ENCODE data around the gene COG4. TPM values are rescaled to one million over a fixed set of nuclear protein-coding genes. Genes with fewer than 3 reads are reported as not detected.

The COG4 gene
- total RNA-seq, 2 donors from 2014 or later: 29.3 to 39.1 TPM

GRCh38 chr16:70490261-70490660, 33.1 kb downstream of the COG4 start:
- DNase-seq (ENCODE audit: low spot score): peak; percentile 49
- intact Hi-C loops (cut with DNase I): no loop called here

GRCh38 chr16:70484867-70485266, 38.5 kb downstream of the COG4 start:
- intact Hi-C loops (cut with DNase I): no loop called here
- DNase-seq (ENCODE audit: low spot score): no peak

GRCh38 chr16:70483426-70483825, 39.9 kb downstream of the COG4 start:
- intact Hi-C loops (cut with DNase I): no loop called here
- DNase-seq (ENCODE audit: low spot score): no peak

DNA sequence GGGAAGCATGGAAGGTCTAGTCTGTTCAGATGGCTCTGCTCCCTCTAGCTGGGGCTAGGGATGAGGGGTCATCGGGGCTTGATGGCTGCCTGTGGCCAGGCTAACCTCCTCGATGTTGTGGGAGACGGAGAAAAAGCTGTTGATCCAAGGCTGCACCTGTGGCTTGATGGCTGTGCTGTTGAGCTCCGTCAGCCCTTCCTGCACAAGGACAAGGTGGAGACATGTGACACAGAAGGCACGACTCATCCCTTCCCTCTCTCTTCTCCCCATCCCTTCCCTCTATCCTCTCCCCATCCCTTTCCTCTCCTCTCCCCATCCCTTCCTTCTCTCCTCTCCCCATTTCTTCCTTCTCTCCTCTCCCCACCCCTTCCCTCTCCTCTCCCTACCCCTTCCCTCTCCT, 40.7 kb downstream of the COG4 start:
- no peak for DNase-seq (ENCODE audit: low spot score)
- intact Hi-C loops (cut with DNase I): no loop called here

GRCh38 chr16:70481929-70482536, 41.3 kb downstream of the COG4 start:
- no peak for DNase-seq (ENCODE audit: low spot score)
- intact Hi-C loops (cut with DNase I): no loop called here

DNA sequence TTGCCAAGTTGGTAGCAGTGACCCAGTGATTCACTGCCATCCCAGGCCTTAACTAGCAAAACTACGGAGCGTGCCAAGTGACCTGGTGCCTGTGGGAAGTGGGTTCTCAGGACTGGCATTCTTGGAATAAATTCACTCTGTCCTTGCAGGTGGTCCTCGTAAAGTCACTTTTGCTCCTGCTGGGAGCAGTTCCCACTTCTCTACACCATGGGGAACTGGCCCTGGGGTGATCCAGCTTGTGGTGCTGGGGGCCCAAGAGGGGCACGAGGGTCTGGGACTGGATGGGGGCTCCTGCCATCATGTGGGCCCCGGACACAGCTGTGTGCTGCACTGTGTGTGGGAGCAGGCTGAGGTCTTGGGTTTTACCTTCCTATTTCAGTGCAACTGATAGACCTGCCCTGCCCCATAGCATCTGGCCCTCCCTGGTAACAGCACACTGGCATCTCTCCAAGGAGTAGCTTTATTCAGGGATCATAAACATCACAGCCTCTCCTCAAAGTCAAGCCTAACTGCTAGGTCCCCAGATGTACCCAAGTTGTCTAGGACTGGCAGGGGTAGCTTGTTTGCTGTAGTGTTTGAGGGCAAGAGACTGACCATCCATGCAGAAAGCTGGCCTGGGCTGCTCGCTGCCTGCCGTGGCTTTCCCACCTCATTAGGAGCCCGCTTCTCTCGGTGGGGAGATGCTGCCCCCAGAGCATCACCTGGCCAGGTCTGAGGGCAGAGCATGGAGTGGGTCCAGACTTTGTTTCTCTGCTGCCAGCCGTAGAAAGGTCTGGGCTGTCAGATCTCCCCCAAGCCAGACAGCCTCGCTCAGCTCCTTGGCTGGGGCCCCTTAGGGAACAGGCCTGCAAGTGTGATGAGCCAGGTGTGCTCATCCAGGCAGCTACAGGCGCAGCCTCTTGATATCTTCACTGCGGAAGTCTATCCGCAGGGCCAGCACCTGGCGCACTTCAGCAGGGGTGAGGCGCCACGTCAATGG, 42.9 kb downstream of the COG4 start:
- no peak for DNase-seq (ENCODE audit: low spot score)
- intact Hi-C loops (cut with DNase I): no loop called here

GRCh38 chr16:70478912-70479341, 44.4 kb downstream of the COG4 start:
- no peak for DNase-seq (ENCODE audit: low spot score)
- intact Hi-C loops (cut with DNase I): no loop called here

DNA sequence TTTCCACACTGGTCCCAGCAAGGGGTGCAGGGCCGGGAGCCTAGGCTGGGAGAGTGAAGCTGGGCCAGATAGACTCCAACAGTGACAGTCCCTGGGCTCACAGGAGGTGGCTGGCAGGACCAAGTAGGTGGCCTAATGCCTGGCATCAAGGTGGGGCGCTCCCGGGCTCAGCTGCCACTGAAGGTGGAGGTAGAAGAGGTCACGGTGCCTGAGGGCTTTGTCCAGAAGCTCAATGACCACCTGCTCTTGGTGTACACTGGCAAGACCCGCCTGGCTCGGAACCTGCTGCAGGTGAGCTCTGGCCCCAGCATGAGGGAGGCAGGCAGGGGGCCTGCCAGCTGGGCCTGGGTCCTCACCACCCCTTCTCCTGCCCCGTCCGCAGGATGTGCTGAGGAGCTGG, 45.2 kb downstream of the COG4 start:
- intact Hi-C loops (cut with DNase I): no loop called here
- no peak for DNase-seq (ENCODE audit: low spot score)

DNA sequence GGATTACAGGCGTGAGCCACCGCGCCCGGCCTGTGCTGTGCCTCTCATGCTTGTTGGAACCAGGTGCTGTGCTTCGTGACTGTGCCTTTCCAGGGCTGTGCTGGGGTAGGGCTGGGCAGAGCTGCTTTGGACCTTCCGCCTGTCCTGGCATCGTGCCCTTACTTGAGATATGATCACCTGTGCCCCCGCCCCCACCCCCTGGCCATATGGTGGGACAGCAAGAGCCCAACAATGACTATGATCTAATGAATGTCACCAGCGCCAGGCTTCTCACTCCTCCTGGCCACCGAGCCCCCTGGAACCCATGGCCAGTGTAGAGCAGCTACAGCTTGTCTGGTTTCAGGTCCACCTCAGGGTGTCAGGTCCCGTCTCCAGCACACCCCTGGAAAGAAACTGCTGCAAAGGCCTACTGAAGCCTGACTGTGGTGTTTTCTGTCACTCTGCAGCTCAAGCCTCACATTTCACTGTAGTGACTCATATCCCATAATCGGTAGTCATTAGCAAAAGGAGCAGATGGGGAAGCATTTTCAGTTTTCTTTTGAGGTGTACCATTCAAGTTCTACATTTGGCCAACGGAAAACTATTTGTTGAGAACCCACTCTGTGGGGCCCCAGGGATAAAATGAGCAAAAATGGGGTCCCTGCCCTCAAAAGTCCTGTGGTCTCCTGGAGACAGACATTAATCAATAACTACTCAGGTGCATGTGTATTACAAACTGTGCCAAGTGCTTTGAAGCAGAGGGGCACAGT, 46.9 kb downstream of the COG4 start:
- intact Hi-C loops (cut with DNase I): no loop called here
- no peak for DNase-seq (ENCODE audit: low spot score)

- intact Hi-C loops (cut with DNase I): no loop called here
These were observed 48.1 kb downstream of the COG4 start for GRCh38 chr16:70475054-70475871.

GRCh38 chr16:70474320-70475053, 48.9 kb downstream of the COG4 start:
- DNase-seq (ENCODE audit: low spot score): no peak
- intact Hi-C loops (cut with DNase I): no loop called here

More at GRCh38 chr16:70475054-70475871, 48.1 kb downstream of the COG4 start:
- no peak for DNase-seq (ENCODE audit: low spot score)

- intact Hi-C loops (cut with DNase I): no loop called here
- no peak for DNase-seq (ENCODE audit: low spot score)
These were observed 49.7 kb downstream of the COG4 start for GRCh38 chr16:70473446-70474319.

DNA sequence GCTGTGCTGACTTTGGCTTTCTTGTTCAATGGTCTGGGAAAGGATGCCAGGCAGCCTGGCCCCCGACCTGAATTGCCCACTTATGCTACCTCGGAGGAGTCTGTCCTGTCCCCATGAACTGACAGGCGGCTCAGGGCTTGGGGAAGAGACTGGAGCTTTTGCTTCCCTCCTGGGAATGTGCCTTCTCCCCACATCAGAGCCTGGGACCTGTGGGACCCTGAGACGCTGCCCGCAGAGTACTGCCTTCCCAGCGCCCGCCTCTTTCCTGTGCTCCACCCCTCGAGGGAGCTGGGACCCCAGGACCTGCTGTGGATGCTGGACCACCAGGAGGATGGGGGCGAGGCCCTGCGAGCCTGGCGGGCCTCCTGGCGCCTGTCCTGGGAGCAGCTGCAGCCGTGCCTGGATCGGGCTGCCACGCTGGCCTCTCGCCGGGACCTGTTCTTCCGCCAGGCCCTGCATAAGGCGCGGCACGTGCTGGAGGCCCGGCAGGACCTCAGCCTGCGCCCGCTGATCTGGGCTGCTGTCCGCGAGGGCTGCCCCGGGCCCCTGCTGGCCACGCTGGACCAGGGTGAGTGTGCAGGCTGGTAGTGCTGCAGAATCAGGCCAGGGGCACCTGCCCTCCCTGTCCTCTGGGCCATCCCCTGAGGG, 50.4 kb downstream of the COG4 start:
- DNase-seq (ENCODE audit: low spot score): no peak
- intact Hi-C loops (cut with DNase I): no loop called here

GRCh38 chr16:70470927-70471341, 52.4 kb downstream of the COG4 start:
- intact Hi-C loops (cut with DNase I): no loop called here
- no peak for DNase-seq (ENCODE audit: low spot score)

- DNase-seq (ENCODE audit: low spot score): no peak
- intact Hi-C loops (cut with DNase I): no loop called here
These were observed 53.0 kb downstream of the COG4 start for GRCh38 chr16:70470141-70470926.

- intact Hi-C loops (cut with DNase I): no loop called here
- peak; percentile 80 for DNase-seq (ENCODE audit: low spot score)
These were observed 54.4 kb downstream of the COG4 start for GRCh38 chr16:70468776-70469525.

Data from posterior vena cava (tissue), 2 donors.